HG02642 (cell line): ENCODE results near the gene UHRF2.
A peak's percentile ranks its signal among the peaks of the same experiment; 100 is the strongest.
"Not testable (repeated sequence)": the region's sequence is repeated elsewhere in the genome, so short reads cannot be mapped to it uniquely, and the experiment has no call there.

Experiments
- ATAC-seq: cut with Tn5 transposase; IDR thresholded peaks from one replicate; pipeline ENCODE4 v1.9.1; 2021; ENCODE audit warnings: mild to moderate bottlenecking; ENCODE audit not compliant: unreplicated experiment, poor library complexity

The UHRF2 gene

GRCh38 chr9:6412487-6413364 lies at the start of gene UHRF2:
Gene UHRF2 (plus strand): TSS chr9:6413199. CDS start chr9:6413491, 292 bp downstream.
- ATAC-seq, result peak; percentile 81

- ATAC-seq, result no peak
Observed at GRCh38 chr9:6367128-6367890, 45.7 kb upstream of the UHRF2 start.

GRCh38 chr9:6368831-6369230 lies 44.2 kb upstream of the UHRF2 start:
- ATAC-seq, result no peak

GRCh38 chr9:6381477-6382012 lies 31.5 kb upstream of the UHRF2 start:
- not testable (repeated sequence) for ATAC-seq

GRCh38 chr9:6382681-6383080 lies 30.3 kb upstream of the UHRF2 start:
- no peak for ATAC-seq

GRCh38 chr9:6383551-6384225 lies 29.3 kb upstream of the UHRF2 start:
- no peak for ATAC-seq

GRCh38 chr9:6384732-6385131 lies 28.3 kb upstream of the UHRF2 start:
- no peak for ATAC-seq

- ATAC-seq, result no peak
Observed at GRCh38 chr9:6399071-6399470, 13.9 kb upstream of the UHRF2 start.

- no peak for ATAC-seq
Observed at GRCh38 chr9:6405371-6405770, 7.6 kb upstream of the UHRF2 start.

- no peak for ATAC-seq
Observed at GRCh38 chr9:6407778-6408177, 5.2 kb upstream of the UHRF2 start.

GRCh38 chr9:6408320-6408719 lies 4.7 kb upstream of the UHRF2 start:
- ATAC-seq, result no peak

- ATAC-seq, result no peak
Observed at GRCh38 chr9:6409811-6410210, 3.2 kb upstream of the UHRF2 start.

- no peak for ATAC-seq
Observed at GRCh38 chr9:6410633-6411032, 2.4 kb upstream of the UHRF2 start.

- peak; percentile 29 for ATAC-seq
Observed at GRCh38 chr9:6413365-6414246, 607 bp downstream of the UHRF2 start.

GRCh38 chr9:6414247-6414641 lies 1.2 kb downstream of the UHRF2 start:
- no peak for ATAC-seq

- no peak for ATAC-seq
Observed at GRCh38 chr9:6415266-6415665, 2.3 kb downstream of the UHRF2 start.

GRCh38 chr9:6417186-6417585 lies 4.2 kb downstream of the UHRF2 start:
- ATAC-seq, result no peak

- no peak for ATAC-seq
Observed at GRCh38 chr9:6418764-6419163, 5.8 kb downstream of the UHRF2 start.

GRCh38 chr9:6424940-6425339 lies 11.9 kb downstream of the UHRF2 start:
- no peak for ATAC-seq

GRCh38 chr9:6426117-6426516 lies 13.1 kb downstream of the UHRF2 start:
- ATAC-seq, result no peak
